GM23248 (cell line): Measurements from ENCODE around the gene RPL27. TPM values are rescaled to one million over a fixed set of nuclear protein-coding genes. Genes with fewer than 3 reads are reported as not detected.

Source experiments
- DNase-seq: peaks from one replicate; pipeline ENCODE4 v3.0.0-alpha.2; 2015
- H2AFZ ChIP-seq: fragments of 200-600 bp; sonication (generic); 2 replicates; pipeline ENCODE4 v1.6.1; 2016; ENCODE audit warnings: antibody characterized with exemption
- H3F3A ChIP-seq: fragments of 200-600 bp; sonication (generic); 2 replicates; pipeline ENCODE4 v1.6.1; 2016; ENCODE audit warnings: mild to moderate bottlenecking, antibody characterized with exemption, mixed run types; ENCODE audit not compliant: insufficient read depth
- H3K27ac ChIP-seq: fragments of 200-600 bp; sonication (generic); 2 replicates; pipeline ENCODE4 v1.5.1; 2016; ENCODE audit warnings: mild to moderate bottlenecking
- H3K27me3 ChIP-seq: fragments of 200-600 bp; sonication (generic); replicated peaks from 2 replicates; pipeline ENCODE4 v1.6.1; 2016; ENCODE audit warnings: mild to moderate bottlenecking; ENCODE audit not compliant: insufficient read depth
- H3K36me3 ChIP-seq: fragments of 200-600 bp; sonication (generic); 2 replicates; pipeline ENCODE4 v1.6.1; 2016; ENCODE audit warnings: low read depth, mild to moderate bottlenecking
- H3K4me1 ChIP-seq: fragments of 200-600 bp; sonication (generic); 2 replicates; pipeline ENCODE4 v1.6.1; 2016; ENCODE audit warnings: mild to moderate bottlenecking; ENCODE audit not compliant: insufficient read depth
- H3K4me2 ChIP-seq: fragments of 200-600 bp; sonication (generic); one replicate; pipeline ENCODE4 v1.6.1; 2016; ENCODE audit warnings: mild to moderate bottlenecking; ENCODE audit not compliant: unreplicated experiment
- H3K4me3 ChIP-seq: fragments of 200-600 bp; sonication (generic); 2 replicates; pipeline ENCODE4 v1.5.1; 2016; ENCODE audit warnings: mild to moderate bottlenecking
- H3K79me2 ChIP-seq: fragments of 200-600 bp; sonication (generic); 2 replicates; pipeline ENCODE4 v1.6.1; 2016; ENCODE audit warnings: mild to moderate bottlenecking; ENCODE audit not compliant: insufficient read depth
- H3K9ac ChIP-seq: fragments of 200-600 bp; sonication (generic); 2 replicates; pipeline ENCODE4 v1.6.1; 2016; ENCODE audit warnings: mild to moderate bottlenecking
- H3K9me2 ChIP-seq: fragments of 200-600 bp; sonication (generic); 2 replicates; pipeline ENCODE4 v1.6.1; 2016; ENCODE audit warnings: mixed run types, mild to moderate bottlenecking, moderate library complexity; ENCODE audit not compliant: insufficient read depth
- H3K9me3 ChIP-seq: fragments of 200-600 bp; sonication (generic); one replicate; pipeline ENCODE4 v1.6.1; 2017; ENCODE audit warnings: low read depth
- H4K20me1 ChIP-seq: fragments of 200-600 bp; sonication (generic); 2 replicates; pipeline ENCODE4 v1.6.0; 2016; ENCODE audit not compliant: insufficient read depth
- EZH2 ChIP-seq: fragments of 200-600 bp; sonication (generic); IDR thresholded peaks from 2 replicates; pipeline ENCODE4 v1.6.1; 2018; ENCODE audit warnings: antibody characterized with exemption, mild to moderate bottlenecking; ENCODE audit not compliant: insufficient read depth, poor library complexity, severe bottlenecking
- EZH2phosphoT487 ChIP-seq: fragments of 200-600 bp; sonication (generic); IDR thresholded peaks from 2 replicates; pipeline ENCODE4 v1.6.1; 2018; ENCODE audit warnings: antibody characterized with exemption, moderate library complexity, mild to moderate bottlenecking, low read depth; ENCODE audit not compliant: insufficient read depth
- WGBS, 2 experiments: methylation state at CpG; one replicate each; pipeline ENCODE4 v1.1.6; 2015 to 2017; ENCODE audit warnings: low lambda C conversion rate in 2 of 2, low coverage in 1 of 2; ENCODE audit errors: missing lambda C conversion rate in 2 of 2; 5-methylcytosine and 5-hydroxymethylcytosine counted together
- in situ Hi-C: fragments of 300-500 bp; cut with MboI; formaldehyde crosslinking; loops from 2 replicates; pipeline ENCODE4 v1.15.0; 2020
- polyA plus RNA-seq: library from polyadenylated mRNA; unstranded; fragments of >200 nt; fragmentation: Nextera tagmentation; extraction: Ambion mirVana; gene quantifications from 2 replicates; pipeline ENCODE4 v1.2.1, GENCODE V29; 2016
- total RNA-seq: library from RNA; depleted of rRNA; stranded (reverse); fragments of >200 nt; shearing (Covaris generic); gene quantifications from 2 replicates; pipeline ENCODE4 v1.2.3, GENCODE V29; 2014

RPL27 gene
- total and polyA plus RNA-seq, 2 experiments from 2014 or later, result 928 to 1,095 TPM

DNA sequence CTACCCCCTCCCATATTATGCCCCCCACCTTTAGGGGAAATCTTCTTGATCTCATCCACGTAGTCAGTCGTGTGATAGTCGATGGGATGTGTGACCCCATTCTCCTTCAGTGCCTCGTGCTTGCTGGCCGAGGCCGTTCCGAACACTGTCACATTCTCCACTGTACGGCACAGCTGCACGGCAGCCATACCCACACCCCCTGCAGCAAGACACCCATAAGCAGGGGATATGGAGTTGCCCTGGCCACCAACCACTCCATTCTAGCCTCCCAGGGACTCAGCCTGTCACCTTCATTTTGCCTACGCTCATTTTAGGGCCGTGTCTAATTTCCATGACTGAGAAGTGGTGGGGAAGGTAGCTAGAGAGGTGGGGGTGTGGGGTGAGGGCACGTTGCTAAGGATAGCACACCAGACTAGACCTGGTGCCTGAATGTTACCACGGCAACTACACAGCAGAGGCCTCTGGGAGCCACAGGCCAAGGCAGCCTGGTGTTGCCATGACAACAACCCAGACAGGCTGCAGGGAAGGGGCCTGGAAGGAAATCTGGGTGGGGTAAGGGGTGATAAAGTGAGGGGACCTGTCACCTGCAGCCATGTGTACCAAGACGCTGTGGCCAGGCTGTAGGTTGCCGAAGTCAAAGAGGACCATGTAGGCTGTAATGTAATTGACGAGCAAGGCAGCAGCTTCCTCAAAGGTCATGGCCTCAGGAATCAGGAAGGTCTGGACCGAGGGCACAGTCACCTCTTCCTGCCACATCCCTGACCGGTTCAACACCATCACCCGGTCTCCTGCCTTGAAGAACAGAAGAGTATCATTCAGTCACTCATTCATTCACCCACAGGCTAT, 20.0 kb downstream of the RPL27 start:
- DNase-seq, result no peak
- Histone ChIP-seq H3K36me3 (peaks cover 7% of the 10 kb centered on the region; the same call in 1 of the 2 replicates), H4K20me1 (no peaks in the 10 kb centered on the region), H3K4me2 (no peak overlapping the region), H3K79me2 (peaks cover 40% of the 10 kb centered on the region), H3K9me2 (no peaks in the 10 kb centered on the region), H3K27ac (no peak overlapping the region), H3K27me3 (no peaks in the 10 kb centered on the region), H3K9ac (0 out of 2 replicates have a peak overlapping the region, but pooled peaks have one; percentile 80), H3K9me3 (no peaks in the 10 kb centered on the region), H3K4me1 (peaks cover 25% of the 10 kb centered on the region), H3F3A (no peaks in the 10 kb centered on the region), H2AFZ (no peak overlapping the region), H3K4me3 (no peak overlapping the region)
- no peak for TF ChIP-seq EZH2phosphoT487
- TF ChIP-seq EZH2, result no peak
- 62 to 63% methylated on average over 19 of the region's 19 CpGs for WGBS, 2 experiments
- in situ Hi-C loops, result no loop called here

- in situ Hi-C loops, result no loop called here
- H2AFZ ChIP-seq, result no peak overlapping the region
- H3K27ac ChIP-seq, result peak overlapping the region; percentile 65; the same call in 1 of the 2 replicates
- no peak overlapping the region for H3K4me3 ChIP-seq
- peaks cover 40% of the 10 kb centered on the region for H3K79me2 ChIP-seq
- peak; percentile 24 for DNase-seq
- peaks cover 25% of the 10 kb centered on the region for H3K4me1 ChIP-seq
- no peaks in the 10 kb centered on the region for H4K20me1 ChIP-seq
- no peaks in the 10 kb centered on the region for H3F3A ChIP-seq
- TF ChIP-seq EZH2 (no peak), EZH2phosphoT487 (no peak)
- H3K4me2 ChIP-seq, result no peak overlapping the region
- peaks cover 7% of the 10 kb centered on the region; the same call in 1 of the 2 replicates for H3K36me3 ChIP-seq
- 69 to 79% methylated on average over 4 of the region's 4 CpGs for WGBS, 2 experiments
- H3K9ac ChIP-seq, result peak overlapping the region; percentile 80; the same call in 1 of the 2 replicates
- H3K9me3 ChIP-seq, result no peaks in the 10 kb centered on the region
- H3K9me2 ChIP-seq, result no peaks in the 10 kb centered on the region
- no peaks in the 10 kb centered on the region for H3K27me3 ChIP-seq
These were observed 20.7 kb downstream of the RPL27 start for GRCh38 chr17:43018932-43019331.

GRCh38 chr17:43019418-43019817, 21.2 kb downstream of the RPL27 start:
- Histone ChIP-seq H3K9me2 (no peaks in the 10 kb centered on the region), H3K4me2 (peak overlapping the region; percentile 67), H3F3A (no peaks in the 10 kb centered on the region), H3K79me2 (peaks cover 40% of the 10 kb centered on the region), H3K4me1 (peaks cover 25% of the 10 kb centered on the region), H3K36me3 (peaks cover 7% of the 10 kb centered on the region; the same call in 1 of the 2 replicates), H4K20me1 (no peaks in the 10 kb centered on the region), H3K9me3 (no peaks in the 10 kb centered on the region), H3K27ac (peak overlapping the region; percentile 65), H3K9ac (peak overlapping the region; percentile 80), H3K27me3 (no peaks in the 10 kb centered on the region), H2AFZ (no peak overlapping the region), H3K4me3 (peak overlapping the region; percentile 99; the same call in 1 of the 2 replicates)
- in situ Hi-C loops, result no loop called here
- peak; percentile 65 for DNase-seq
- 27 to 28% methylated on average over 7 of the region's 7 CpGs for WGBS, 2 experiments
- TF ChIP-seq EZH2phosphoT487, result no peak

- H3K36me3 ChIP-seq, result peaks cover 7% of the 10 kb centered on the region; the same call in 1 of the 2 replicates
- DNase-seq, result no peak
- no peaks in the 10 kb centered on the region for H3F3A ChIP-seq
- peaks cover 25% of the 10 kb centered on the region for H3K4me1 ChIP-seq
- peak overlapping the region; percentile 28; the same call in 1 of the 2 replicates for H2AFZ ChIP-seq
- peaks cover 40% of the 10 kb centered on the region for H3K79me2 ChIP-seq
- H3K27ac ChIP-seq, result peak overlapping the region; percentile 65
- in situ Hi-C loops, result no loop called here
- peak overlapping the region; percentile 80 for H3K9ac ChIP-seq
- H3K9me3 ChIP-seq, result no peaks in the 10 kb centered on the region
- peak overlapping the region; percentile 99 for H3K4me3 ChIP-seq
- no peaks in the 10 kb centered on the region for H4K20me1 ChIP-seq
- H3K27me3 ChIP-seq, result no peaks in the 10 kb centered on the region
- TF ChIP-seq EZH2phosphoT487 (no peak), EZH2 (no peak)
- H3K4me2 ChIP-seq, result peak overlapping the region; percentile 67
- no peaks in the 10 kb centered on the region for H3K9me2 ChIP-seq
- WGBS, 2 experiments, result 39 to 46% methylated on average over 6 of the region's 6 CpGs
These were observed 21.9 kb downstream of the RPL27 start for GRCh38 chr17:43020030-43020621.
